UCSD-AML1 (cell line): ENCODE data around the gene ILF3.

Experiments
- DNase-seq: peaks from one replicate; lab custom pipeline; 2025; ENCODE audit not compliant: unreplicated experiment; lab: John Stamatoyannopoulos, UW

ILF3 gene

GRCh38 chr19:10694706-10695307 lies 40.7 kb downstream of the ILF3 start:
- no peak for DNase-seq

GRCh38 chr19:10695401-10696398 lies 41.6 kb downstream of the ILF3 start:
- peak; percentile 96 for DNase-seq

GRCh38 chr19:10699650-10700335 lies 45.6 kb downstream of the ILF3 start:
- DNase-seq, result peak; percentile 42

- peak; percentile 40 for DNase-seq
Observed at GRCh38 chr19:10701955-10702525, 47.9 kb downstream of the ILF3 start.

- DNase-seq, result no peak
Observed at GRCh38 chr19:10706990-10707389, 52.8 kb downstream of the ILF3 start.

- DNase-seq, result no peak
Observed at GRCh38 chr19:10707440-10707839, 53.3 kb downstream of the ILF3 start.

- no peak for DNase-seq
Observed at GRCh38 chr19:10708291-10708690, 54.1 kb downstream of the ILF3 start.

GRCh38 chr19:10712045-10712444 lies 57.9 kb downstream of the ILF3 start:
- DNase-seq, result no peak

GRCh38 chr19:10712754-10713153 lies 58.6 kb downstream of the ILF3 start:
- DNase-seq, result no peak

GRCh38 chr19:10713317-10713716 lies 59.2 kb downstream of the ILF3 start:
- peak; percentile 27 for DNase-seq

GRCh38 chr19:10717054-10717355 lies 62.9 kb downstream of the ILF3 start:
- no peak for DNase-seq

- peak; percentile 97 for DNase-seq
Observed at GRCh38 chr19:10717356-10718204, 63.4 kb downstream of the ILF3 start, which contains the start of gene DNM2. Gene DNM2, plus strand, starts transcription at chr19:10718079. Its CDS starts 164 bp downstream, at chr19:10718243.

- DNase-seq, result peak; percentile 54
Observed at GRCh38 chr19:10718205-10719196, 64.4 kb downstream of the ILF3 start.

- DNase-seq, result peak; percentile 42
Observed at GRCh38 chr19:10719466-10719961, 65.4 kb downstream of the ILF3 start.

GRCh38 chr19:10720607-10721125 lies 66.5 kb downstream of the ILF3 start:
- no peak for DNase-seq

- DNase-seq, result no peak
Observed at GRCh38 chr19:10723591-10723990, 69.4 kb downstream of the ILF3 start.

GRCh38 chr19:10724573-10725071 lies 70.5 kb downstream of the ILF3 start:
- DNase-seq, result no peak

- DNase-seq, result no peak
Observed at GRCh38 chr19:10725415-10725814, 71.3 kb downstream of the ILF3 start.

GRCh38 chr19:10726268-10726667 lies 72.1 kb downstream of the ILF3 start:
- no peak for DNase-seq
